ENCODE data around the gene RLN1.

GRCh38 chr9:5292141-5292540 lies 47.5 kb downstream of the RLN1 start:
- TF ChIP-seq CTCF (IDR thresholded peaks at IDR 0.05): no peak
- no peak for TF ChIP-seq POLR2A (IDR thresholded peaks at IDR 0.05)
- no peak for TF ChIP-seq POLR2AphosphoS5 (IDR thresholded peaks at IDR 0.05)
- TF ChIP-seq EP300 (IDR thresholded peaks at IDR 0.05): no peak
